Calu3 (cell line): ENCODE results near the gene SYMPK. TPM values are rescaled to one million over a fixed set of nuclear protein-coding genes. Genes with fewer than 3 reads are reported as not detected.

Experiments used
- Bru-seq: library from RNA; stranded (reverse); fragments of 400-500 nt; gene quantifications from one replicate; lab custom pipeline; 2021; lab: Mats Ljungman, UMichigan
- BruChase-seq, 2 experiments: library from RNA; stranded (reverse); fragments of 400-500 nt; gene quantifications; one replicate each; lab custom pipeline; 2021; lab: Mats Ljungman, UMichigan
- BruUV-seq: library from RNA; stranded (reverse); fragments of 400-500 nt; replicated peaks from 2 replicates; lab custom pipeline; 2021; lab: Mats Ljungman, UMichigan
- CTCF ChIA-PET: fragments of 300-600 bp; sonication (Branson Sonifier 250); formaldehyde crosslinking; loops from one replicate; lab custom pipeline; 2022; ENCODE audit warnings: antibody characterized with exemption; lab: Charles Lee
- DNase-seq: peaks from one replicate; pipeline ENCODE4 v3.0.0; 2022
- H3K27ac Mint-ChIP-seq: one replicate; pipeline ENCODE4 v1.8.0; 2022; ENCODE audit warnings: mixed read lengths; ENCODE audit not compliant: unreplicated experiment
- H3K27me3 Mint-ChIP-seq: one replicate; pipeline ENCODE4 v1.8.0; 2022; ENCODE audit warnings: mixed read lengths; ENCODE audit not compliant: unreplicated experiment
- H3K36me3 Mint-ChIP-seq: one replicate; pipeline ENCODE4 v1.8.0; 2022; ENCODE audit warnings: mild to moderate bottlenecking, moderate library complexity, mixed read lengths; ENCODE audit not compliant: insufficient read depth, unreplicated experiment
- H3K4me1 Mint-ChIP-seq: one replicate; pipeline ENCODE4 v1.8.0; 2022; ENCODE audit warnings: mild to moderate bottlenecking, low read depth, mixed read lengths; ENCODE audit not compliant: unreplicated experiment
- H3K4me3 Mint-ChIP-seq: one replicate; pipeline ENCODE4 v1.8.0; 2022; ENCODE audit warnings: mild to moderate bottlenecking, low read depth, moderate library complexity, mixed read lengths; ENCODE audit not compliant: unreplicated experiment
- H3K9me3 Mint-ChIP-seq: one replicate; pipeline ENCODE4 v1.8.0; 2022; ENCODE audit warnings: low read depth, mixed read lengths; ENCODE audit not compliant: unreplicated experiment
- CTCF ChIP-seq: fragments of 200-600 bp; IDR thresholded peaks from one replicate; pipeline ENCODE4 v1.8.0; 2022; ENCODE audit warnings: antibody characterized with exemption; ENCODE audit not compliant: unreplicated experiment
- intact Hi-C: fragments of 100-400 bp; cut with micrococcal nuclease; formaldehyde crosslinking; loops from one replicate; pipeline ENCODE4 v1.10.0; 2022; ENCODE audit not compliant: unreplicated experiment
- long read RNA-seq: library from polyadenylated mRNA; stranded (forward); transcript quantifications from one replicate; pipeline ENCODE4 v2.0.0, GENCODE V29; 2022
- total RNA-seq: library from RNA; stranded (reverse); gene quantifications from 2 replicates; pipeline ENCODE4 v1.2.3, GENCODE V29; 2022

Gene SYMPK
- total RNA-seq (130 and 135 TPM in 2 replicates), Bru-seq, nascent RNA (percentile 81 among the genes with signal in this experiment), BruChase-seq, experiment 1, labeled RNA remaining after a 6-hour chase (percentile 89 among the genes with signal in this experiment), BruChase-seq, experiment 2, labeled RNA remaining after a 2-hour chase (percentile 93 among the genes with signal in this experiment)
- long read RNA-seq, full-length matches to known transcripts, result 3 of 17 reads
- long read RNA-seq, partial matches to known transcripts, result 10 of 17 reads
- long read RNA-seq, other reads (novel, unspliced or antisense), result 4 of 17 reads

DNA sequence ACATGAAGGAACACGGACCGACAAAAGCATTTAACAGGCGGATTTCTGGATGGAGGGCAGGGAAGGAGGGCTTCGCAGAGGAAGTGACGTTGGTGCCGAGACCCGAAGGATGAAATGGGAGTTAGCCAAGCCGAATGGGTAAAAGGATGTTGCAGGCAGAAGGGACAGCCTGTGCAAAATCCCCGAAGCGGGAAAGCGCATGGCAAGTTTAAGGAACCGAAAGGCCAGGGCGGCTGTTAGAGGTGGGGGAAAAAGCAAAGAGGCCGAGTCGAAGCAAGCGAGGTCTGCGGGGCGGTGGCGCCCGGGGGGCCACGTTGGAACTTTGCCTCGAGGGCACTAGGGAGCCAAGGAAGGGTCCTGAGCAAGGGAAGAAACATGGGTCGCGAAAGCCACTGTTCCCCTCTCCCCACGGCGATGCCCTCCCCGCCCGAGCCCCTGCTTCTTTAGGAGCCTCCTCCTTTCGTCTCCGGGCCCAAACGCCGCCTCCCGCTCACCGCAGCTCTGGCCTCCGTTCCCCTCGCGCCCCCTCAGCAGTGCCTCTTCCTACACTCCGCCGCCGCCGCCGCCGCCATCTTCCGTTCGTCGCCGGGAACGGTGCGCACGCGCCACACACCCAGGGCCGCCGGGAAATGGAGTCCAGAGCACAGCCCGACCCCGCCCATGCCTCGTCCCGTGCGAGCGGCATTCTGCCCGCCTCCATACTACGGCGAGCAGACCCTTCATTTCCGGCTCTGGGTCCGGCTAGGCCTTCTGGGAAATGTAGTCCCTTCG is at the start of gene SYMPK:
Gene SYMPK (minus strand): TSS at position 584 of the 771 bp plus-strand sequence. CDS start 8,652 bp downstream, outside the sequence.
- CTCF ChIA-PET, result interaction anchor here (0.6 to 3.6 kb wide), 15 partner anchors 11 to 680 kb away, joined by 3 to 56 read pairs (median 4); partner anchors contain the start of genes CCDC61, IRF2BP1 and SIX5
- no peaks in the 10 kb centered on the region for H3K27me3 Mint-ChIP-seq
- intact Hi-C loops, result no loop called here

GRCh38 chr19:45911291-45911690 is 48.3 kb upstream of the SYMPK start:
- no peak overlapping the region for H3K27ac Mint-ChIP-seq
- CTCF ChIA-PET, result no interaction called here
- no peak overlapping the region for H3K4me3 Mint-ChIP-seq
- no TSS peak for BruUV-seq
- H3K9me3 Mint-ChIP-seq, result no peaks in the 10 kb centered on the region
- TF ChIP-seq CTCF, result no peak
- H3K36me3 Mint-ChIP-seq, result no peaks in the 10 kb centered on the region
- H3K27me3 Mint-ChIP-seq, result peaks cover 62% of the 10 kb centered on the region
- H3K4me1 Mint-ChIP-seq, result no peaks in the 10 kb centered on the region
- DNase-seq, result no peak
- intact Hi-C loops, result no loop called here

More for the DNA sequence above, at the start of gene SYMPK:
- H3K4me3 Mint-ChIP-seq, result peak within 1 kb of the TSS; percentile 98
- BruUV-seq, result no TSS peak
- no peaks in the 10 kb centered on the region for H3K9me3 Mint-ChIP-seq
- peaks cover 48% of the 10 kb centered on the region for H3K4me1 Mint-ChIP-seq
- peak within 1 kb of the TSS; percentile 96 for H3K27ac Mint-ChIP-seq
- peaks cover 72% of the 10 kb centered on the region for H3K36me3 Mint-ChIP-seq
- TF ChIP-seq CTCF, result no peak
- DNase-seq, result peak; percentile 100

DNA sequence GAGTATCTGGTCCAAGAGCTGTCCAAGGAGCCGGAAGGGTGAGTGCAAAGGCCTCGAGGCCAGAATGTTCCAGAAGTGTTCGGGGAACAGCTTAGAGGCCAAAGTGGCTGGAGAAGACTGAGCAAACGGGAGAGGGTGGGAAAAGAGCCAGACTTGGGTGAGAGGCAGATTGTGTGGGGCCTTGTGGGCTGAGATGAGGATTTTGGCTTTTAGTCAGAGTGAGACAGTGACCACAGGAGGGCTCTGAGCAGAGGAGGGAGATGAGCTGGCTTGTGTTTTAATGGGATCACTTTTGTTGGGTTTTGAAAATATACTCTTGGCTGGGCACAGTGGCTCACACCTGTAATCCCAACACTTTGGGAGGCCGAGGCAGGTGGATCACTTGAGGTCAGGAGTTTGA is 46.0 kb upstream of the SYMPK start:
- intact Hi-C loops, result no loop called here
- no peak for DNase-seq
- CTCF ChIA-PET, result no interaction called here

More for the DNA sequence above, 46.0 kb upstream of the SYMPK start:
- H3K36me3 Mint-ChIP-seq, result no peaks in the 10 kb centered on the region
- H3K27me3 Mint-ChIP-seq, result peaks cover 67% of the 10 kb centered on the region
- BruUV-seq, result no TSS peak
- H3K4me3 Mint-ChIP-seq, result no peak overlapping the region
- no peak for TF ChIP-seq CTCF
- H3K27ac Mint-ChIP-seq, result no peak overlapping the region
- H3K9me3 Mint-ChIP-seq, result no peaks in the 10 kb centered on the region
- H3K4me1 Mint-ChIP-seq, result no peaks in the 10 kb centered on the region
